KBM-7 (cell line): ENCODE results near the gene IQCC.

Experiments
- DNase-seq: peaks from one replicate; pipeline ENCODE4 v3.0.0-alpha.2; 2015
- in situ Hi-C: fragments of 300-500 bp; cut with MboI; formaldehyde crosslinking; loops from 2 replicates; pipeline ENCODE4 v1.14.3; 2020; ENCODE audit warnings: low sequenced_read_pairs, low pct_unique_long_range_greater_than_20kb, mixed read lengths

The IQCC gene

GRCh38 chr1:32194984-32195383 lies 10.5 kb upstream of the IQCC start:
- in situ Hi-C loops: no loop called here
- no peak for DNase-seq

- in situ Hi-C loops: no loop called here
- no peak for DNase-seq
Observed at GRCh38 chr1:32195531-32195930, 9.9 kb upstream of the IQCC start.

GRCh38 chr1:32195972-32196823 lies 9.3 kb upstream of the IQCC start:
- in situ Hi-C loops: no loop called here
- no peak for DNase-seq

- in situ Hi-C loops: no loop called here
- DNase-seq: no peak
Observed at GRCh38 chr1:32197074-32197473, 8.4 kb upstream of the IQCC start.

- no peak for DNase-seq
- in situ Hi-C loops: no loop called here
Observed at GRCh38 chr1:32197837-32198236, 7.6 kb upstream of the IQCC start.

GRCh38 chr1:32198237-32199042 lies 7.0 kb upstream of the IQCC start:
- in situ Hi-C loops: no loop called here
- no peak for DNase-seq

GRCh38 chr1:32199043-32199716 lies 6.3 kb upstream of the IQCC start:
- DNase-seq: no peak
- in situ Hi-C loops: no loop called here

GRCh38 chr1:32199717-32200072 lies 5.8 kb upstream of the IQCC start:
- DNase-seq: no peak
- in situ Hi-C loops: no loop called here

GRCh38 chr1:32200226-32201010 lies 5.1 kb upstream of the IQCC start, which contains the start of gene CCDC28B:
Gene CCDC28B, plus strand, starts transcription at chr1:32200595. Its CDS starts 1,341 bp downstream, at chr1:32201936.
- in situ Hi-C loops: no loop called here
- DNase-seq: peak; percentile 59

GRCh38 chr1:32201011-32201855 lies 4.2 kb upstream of the IQCC start:
- peak; percentile 74 for DNase-seq
- in situ Hi-C loops: no loop called here

GRCh38 chr1:32204943-32205361 lies 519 bp upstream of the IQCC start:
- no peak for DNase-seq
- in situ Hi-C loops: no loop called here

- in situ Hi-C loops: no loop called here
- DNase-seq: no peak
Observed at GRCh38 chr1:32208469-32208868, 3.0 kb downstream of the IQCC start.

- in situ Hi-C loops: no loop called here
- DNase-seq: no peak
Observed at GRCh38 chr1:32208891-32209328, 3.4 kb downstream of the IQCC start, which contains the start of gene DCDC2B. Gene DCDC2B, plus strand, starts transcription at chr1:32209089. Its CDS starts 5 bp downstream, at chr1:32209094.

- in situ Hi-C loops: no loop called here
- peak; percentile 79 for DNase-seq
Observed at GRCh38 chr1:32215629-32216480, 10.4 kb downstream of the IQCC start.

- in situ Hi-C loops: no loop called here
Observed at GRCh38 chr1:32216566-32216965, 11.1 kb downstream of the IQCC start.

GRCh38 chr1:32219022-32219421 lies 13.6 kb downstream of the IQCC start:
- DNase-seq: no peak
- in situ Hi-C loops: no loop called here

More at GRCh38 chr1:32216566-32216965, 11.1 kb downstream of the IQCC start:
- no peak for DNase-seq
